ENCODE data around the gene AP3M1.
"Not testable (repeated sequence)": the region's sequence is repeated elsewhere in the genome, so short reads cannot be mapped to it uniquely, and the experiment has no call there.

Gene AP3M1

GRCh38 chr10:74164716-74165529, 14.3 kb upstream of the AP3M1 start:
- no peak for DNase-seq (ENCODE audit: low spot score)

GRCh38 chr10:74163319-74164068, 12.9 kb upstream of the AP3M1 start:
- DNase-seq (ENCODE audit: low spot score) = no peak

DNA sequence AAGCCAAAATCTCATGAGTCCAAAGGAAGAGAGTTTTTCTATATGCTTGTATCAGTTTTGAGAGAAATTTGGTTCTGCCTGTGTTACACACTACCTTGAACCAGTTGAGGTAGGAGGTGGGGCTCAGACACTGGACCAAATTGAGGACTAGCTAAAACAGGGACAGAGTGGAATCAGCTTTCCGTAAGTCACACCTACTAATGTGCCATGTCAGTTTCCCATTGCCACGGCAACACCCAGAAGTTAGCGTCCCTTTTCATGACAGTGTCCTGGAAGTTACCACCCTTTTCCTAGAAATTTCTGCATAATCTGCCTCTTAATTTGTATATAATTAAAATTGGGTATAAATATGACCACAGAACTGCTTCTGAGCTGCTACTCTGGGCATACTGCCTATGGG, 9.4 kb upstream of the AP3M1 start:
- DNase-seq (ENCODE audit: low spot score) = no peak

- DNase-seq (ENCODE audit: low spot score) = no peak
These were observed 6.3 kb upstream of the AP3M1 start for GRCh38 chr10:74156919-74157289.

DNA sequence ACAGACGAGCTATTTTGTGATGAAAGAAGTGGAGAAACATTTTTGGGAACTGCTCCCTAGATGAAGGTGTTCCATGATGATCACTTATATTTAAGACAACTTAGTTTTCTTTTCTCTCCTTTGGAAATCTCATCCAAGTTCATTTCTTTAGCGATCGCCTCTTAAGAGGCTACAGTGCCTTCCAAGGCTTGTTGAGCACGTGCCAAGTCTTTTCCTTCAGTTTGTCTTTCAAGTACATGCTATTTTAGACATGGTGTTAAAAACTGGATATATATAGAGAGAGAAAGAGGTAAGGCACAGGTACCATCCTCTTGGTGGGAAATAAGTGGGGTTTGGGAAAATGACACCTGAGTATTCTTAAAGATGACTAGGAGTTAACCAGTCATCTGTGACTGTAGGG, 3.0 kb upstream of the AP3M1 start:
- no peak for DNase-seq (ENCODE audit: low spot score)

GRCh38 chr10:74153123-74153522, 2.5 kb upstream of the AP3M1 start:
- DNase-seq (ENCODE audit: low spot score) = no peak

GRCh38 chr10:74151879-74152722, 1.5 kb upstream of the AP3M1 start:
- no peak for DNase-seq (ENCODE audit: low spot score)

GRCh38 chr10:74150990-74151878, 606 bp upstream of the AP3M1 start, which contains the start of gene ADK:
Gene ADK, plus strand, starts transcription at chr10:74151221. Its CDS starts 58 bp downstream, at chr10:74151279.
- DNase-seq (ENCODE audit: low spot score) = peak; percentile 99

DNA sequence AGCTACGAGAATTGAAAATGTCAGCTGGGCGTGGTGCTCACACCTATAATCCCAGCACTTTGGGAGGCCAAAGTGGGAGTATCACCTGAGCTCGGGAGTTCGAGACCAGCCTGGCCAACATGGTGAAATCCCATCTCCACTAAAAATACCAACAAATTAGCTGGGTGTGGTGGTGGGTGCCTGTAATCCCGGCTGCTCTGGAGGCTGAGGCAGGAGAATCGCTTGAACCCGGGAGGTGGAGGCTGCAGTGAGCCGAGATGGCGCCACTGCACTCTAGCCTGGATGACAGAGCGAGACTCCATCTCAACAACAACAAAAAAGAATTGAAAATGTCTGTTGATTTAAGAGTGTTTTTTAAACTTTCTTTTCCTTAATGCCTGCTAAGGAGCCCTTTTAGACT, 3.6 kb downstream of the AP3M1 start:
- DNase-seq (ENCODE audit: low spot score) = not testable (repeated sequence)

DNA sequence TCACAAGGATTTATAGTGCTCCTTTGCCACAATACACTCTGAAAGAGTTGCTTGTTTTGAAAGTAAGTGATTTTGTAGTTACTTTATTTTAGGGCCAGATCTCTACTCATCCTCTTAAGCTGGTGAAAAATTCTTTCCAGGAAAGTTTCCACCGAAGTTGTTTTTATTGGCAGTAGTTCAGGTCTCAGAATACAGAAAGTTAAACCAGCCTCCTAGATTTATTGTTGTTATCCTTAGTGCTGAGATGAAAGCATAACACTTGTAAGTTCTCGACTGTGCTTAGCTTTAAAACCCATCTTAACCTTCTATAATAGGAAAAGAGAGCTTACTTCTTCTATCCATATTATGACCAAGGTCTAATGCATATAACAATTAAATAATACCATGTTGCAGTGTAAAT, 5.5 kb downstream of the AP3M1 start:
- DNase-seq (ENCODE audit: low spot score) = no peak

GRCh38 chr10:74140553-74140952, 10.1 kb downstream of the AP3M1 start:
- no peak for DNase-seq (ENCODE audit: low spot score)

DNA sequence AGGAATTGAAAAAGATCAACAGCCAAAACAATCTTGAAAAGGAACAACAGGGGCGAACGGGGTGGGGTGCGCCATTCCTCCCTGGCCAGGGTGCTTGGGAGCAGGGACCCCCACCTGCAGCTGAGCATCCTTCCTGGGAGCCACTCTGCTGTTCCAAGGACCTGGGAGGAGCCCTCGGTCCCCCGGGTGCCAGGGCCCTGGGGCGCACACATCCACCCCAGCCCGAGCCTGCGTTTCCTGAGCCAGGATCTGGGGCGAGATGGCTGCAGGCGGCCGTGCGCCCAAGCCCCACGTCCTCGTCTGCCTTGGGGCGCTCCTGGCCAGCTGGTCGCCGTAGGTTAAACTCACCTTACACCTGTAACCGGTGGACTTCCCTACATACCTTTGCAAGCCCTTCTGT, 10.6 kb downstream of the AP3M1 start:
- no peak for DNase-seq (ENCODE audit: low spot score)

DNA sequence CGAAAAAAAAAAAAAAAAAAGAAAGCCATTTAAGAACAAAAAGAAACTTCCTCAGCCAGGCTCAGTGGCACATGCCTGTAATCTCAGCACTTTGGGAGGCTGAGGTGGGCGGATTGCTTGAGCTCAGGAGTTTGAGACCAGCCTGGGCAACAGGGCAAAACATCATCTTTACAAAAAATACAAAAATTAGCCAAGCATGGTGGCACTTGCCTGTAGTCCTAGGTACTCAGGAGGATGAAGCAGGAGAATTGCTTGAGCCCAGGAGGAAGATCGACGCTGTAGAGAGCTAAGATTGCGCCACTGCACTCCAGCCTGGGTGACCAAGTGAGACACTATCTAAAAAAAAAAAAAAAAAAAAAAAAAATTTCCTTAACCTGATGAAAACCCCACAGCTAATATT, 12.0 kb downstream of the AP3M1 start:
- DNase-seq (ENCODE audit: low spot score) = not testable (repeated sequence)

DNA sequence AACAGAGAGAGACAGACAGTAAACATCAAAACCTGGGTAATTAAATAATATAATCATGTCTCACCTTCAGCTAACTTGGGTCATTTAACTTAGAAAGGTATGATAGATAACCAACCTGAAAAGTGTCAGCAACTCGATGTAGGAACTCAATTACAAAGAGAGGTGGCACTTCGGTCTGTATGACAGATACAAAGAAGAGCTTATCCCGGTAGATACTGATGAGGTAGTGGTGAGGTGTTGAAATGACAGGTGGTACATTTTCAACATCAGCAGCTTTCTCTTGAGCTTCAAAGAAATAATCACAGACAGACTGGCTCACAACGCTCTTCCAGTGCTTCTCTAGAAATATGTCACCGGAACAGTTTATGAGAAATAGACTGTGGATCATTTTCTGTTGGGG, 12.6 kb downstream of the AP3M1 start:
- DNase-seq (ENCODE audit: low spot score) = no peak

DNA sequence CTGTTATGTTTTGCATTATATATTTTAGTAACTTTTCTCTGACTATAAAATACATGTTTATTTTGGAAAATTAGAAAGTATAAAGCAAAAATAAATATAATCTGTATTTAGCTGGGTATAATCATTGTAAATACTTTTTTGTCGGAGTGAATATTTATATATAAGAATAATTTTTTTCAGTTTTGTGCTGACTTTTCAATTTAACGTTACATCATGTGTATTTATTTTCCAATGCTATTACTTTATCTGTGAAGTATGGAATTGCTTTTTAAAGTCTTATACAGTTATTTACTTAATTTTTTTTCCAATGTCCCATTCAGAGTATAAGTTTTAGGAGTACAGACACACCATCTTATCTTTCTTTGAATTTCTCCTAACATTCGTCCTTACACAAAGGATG, 15.2 kb downstream of the AP3M1 start:
- DNase-seq (ENCODE audit: low spot score) = no peak

DNA sequence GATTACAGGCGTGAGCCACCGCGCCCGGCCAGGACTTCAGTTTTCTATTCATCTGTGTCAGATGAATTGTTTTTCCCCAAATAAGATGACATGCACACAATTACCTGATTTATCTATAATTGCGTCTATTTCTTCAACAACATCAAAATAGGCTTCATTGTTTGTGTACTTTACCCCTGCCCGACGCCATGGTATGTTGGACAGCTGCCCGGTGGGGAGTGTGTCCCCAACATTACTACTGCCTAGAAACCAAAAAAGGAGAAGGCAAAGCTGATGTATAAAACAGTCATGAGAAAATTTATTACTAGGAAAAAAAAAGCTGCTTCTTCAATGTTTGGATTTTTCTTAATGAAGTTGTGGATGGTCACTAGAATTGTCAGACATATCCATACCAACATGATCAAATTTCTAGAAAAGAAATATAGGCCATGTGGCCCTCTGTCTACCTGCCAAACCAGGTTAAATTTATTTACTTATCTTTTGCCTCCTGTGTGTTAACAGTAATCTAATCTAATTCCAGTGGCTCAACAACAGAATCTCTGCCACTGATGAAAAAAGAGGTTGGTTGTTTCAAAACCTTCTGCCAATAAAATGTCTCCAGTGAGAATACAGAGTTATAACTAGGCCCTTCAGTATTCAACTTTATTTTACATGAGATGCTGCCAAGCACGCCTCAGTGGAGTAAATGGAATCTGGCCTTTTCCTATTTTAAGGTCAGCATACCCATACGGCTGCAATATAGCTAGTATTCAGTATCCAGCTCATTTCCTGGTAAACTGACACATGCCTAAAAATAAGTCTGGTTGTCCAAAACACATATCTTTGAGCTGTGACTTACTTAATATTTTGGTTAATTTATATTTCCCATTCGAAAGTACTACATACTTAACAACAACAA, 16.5 kb downstream of the AP3M1 start:
- DNase-seq (ENCODE audit: low spot score) = no peak

- DNase-seq (ENCODE audit: low spot score) = no peak
These were observed 27.5 kb downstream of the AP3M1 start for GRCh38 chr10:74123081-74123480.

DNA sequence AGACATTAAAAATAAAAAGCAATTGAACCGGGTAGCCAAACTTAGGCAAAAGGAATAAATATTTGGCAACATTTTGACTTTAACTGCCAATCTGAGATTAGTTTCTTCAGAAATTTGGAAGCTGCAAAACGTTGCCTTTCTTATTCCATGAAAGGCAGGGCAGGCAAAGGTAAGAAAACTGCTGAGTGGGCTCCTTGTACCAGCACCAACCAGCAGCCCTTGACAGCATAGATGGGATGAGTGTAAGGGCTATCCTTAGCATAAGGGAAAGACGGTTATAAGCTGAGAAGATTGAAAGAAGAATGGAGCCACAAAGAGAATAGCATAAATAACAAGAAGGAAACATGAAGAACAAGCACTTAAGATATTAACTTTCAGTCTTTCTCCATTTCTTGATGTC, 28.6 kb downstream of the AP3M1 start:
- DNase-seq (ENCODE audit: low spot score) = no peak

DNA sequence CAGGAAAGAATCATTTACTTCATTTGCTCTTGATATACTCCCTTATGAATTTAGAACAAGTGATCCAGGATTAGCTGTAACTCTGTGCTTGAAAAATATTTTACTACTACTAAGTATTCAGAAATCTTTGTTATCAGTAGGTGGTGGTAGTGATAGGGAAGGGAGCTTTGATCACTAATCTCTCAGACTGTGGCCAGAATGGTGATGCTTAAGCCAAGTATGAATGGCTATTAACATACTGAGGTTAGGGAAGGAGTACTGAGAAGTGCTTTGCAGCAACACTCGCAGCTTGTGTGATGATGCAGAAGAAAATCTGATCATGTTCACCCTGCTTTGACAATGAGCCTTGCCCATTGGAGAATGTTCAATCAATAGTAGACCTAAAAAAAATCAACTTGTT, 29.3 kb downstream of the AP3M1 start:
- no peak for DNase-seq (ENCODE audit: low spot score)

GRCh38 chr10:74120911-74121310, 29.7 kb downstream of the AP3M1 start:
- no peak for DNase-seq (ENCODE audit: low spot score)

All from SK-N-DZ (cell line).